Mucosa of gallbladder (tissue), 1 donor: ENCODE measurements around the gene SH3TC1. TPM values are rescaled to one million over a fixed set of nuclear protein-coding genes. Genes with fewer than 3 reads are reported as not detected.

ENCODE experiments used
- DNase-seq: peaks from one replicate; pipeline ENCODE4 v3.0.0-alpha.2; 2020; ENCODE audit warnings: low spot score
- total RNA-seq: library from RNA; stranded (reverse); gene quantifications from one replicate; pipeline ENCODE4 v1.2.1, GENCODE V29; 2021
- donor health status: DM: no; HTN: no; CAD: no.

The SH3TC1 gene
- total RNA-seq, 1 donor from 2014 or later = 50.9 TPM

DNA sequence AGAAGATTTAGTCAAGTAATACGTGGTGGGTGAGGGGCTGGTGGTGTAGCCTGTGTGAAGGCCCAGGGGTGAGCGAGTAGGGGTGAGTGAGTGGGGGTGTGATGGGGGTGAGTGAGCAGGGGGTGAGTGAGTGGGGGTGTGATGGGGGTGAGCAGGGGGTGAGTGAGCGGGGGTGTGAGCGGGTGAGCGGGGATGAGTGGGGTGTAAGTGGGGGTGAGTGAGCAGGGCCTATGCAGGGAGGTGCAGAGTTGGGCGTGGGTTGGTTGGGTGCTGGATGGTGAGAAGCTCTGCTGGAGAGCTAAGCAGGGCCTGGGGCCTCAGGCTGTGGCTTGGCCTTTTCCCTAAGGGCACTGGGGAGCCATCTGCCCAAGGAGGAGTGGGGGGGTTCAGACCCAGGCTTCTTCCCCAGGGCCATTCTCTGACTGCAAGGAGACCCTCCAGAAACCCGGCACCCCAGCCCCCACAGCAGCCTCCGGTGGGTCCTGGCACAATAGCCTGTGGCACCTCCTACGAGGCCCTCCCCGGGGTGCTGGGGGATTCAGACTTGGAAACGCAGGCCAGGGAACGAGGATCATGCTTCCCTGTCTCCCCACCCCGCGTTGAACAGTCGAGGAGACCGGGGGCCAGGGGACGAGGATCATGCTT is 30.4 kb downstream of the SH3TC1 start:
- DNase-seq = no peak

GRCh38 chr4:8230033-8230432 is 30.9 kb downstream of the SH3TC1 start:
- DNase-seq = no peak

GRCh38 chr4:8230891-8231290 is 31.8 kb downstream of the SH3TC1 start:
- no peak for DNase-seq

DNA sequence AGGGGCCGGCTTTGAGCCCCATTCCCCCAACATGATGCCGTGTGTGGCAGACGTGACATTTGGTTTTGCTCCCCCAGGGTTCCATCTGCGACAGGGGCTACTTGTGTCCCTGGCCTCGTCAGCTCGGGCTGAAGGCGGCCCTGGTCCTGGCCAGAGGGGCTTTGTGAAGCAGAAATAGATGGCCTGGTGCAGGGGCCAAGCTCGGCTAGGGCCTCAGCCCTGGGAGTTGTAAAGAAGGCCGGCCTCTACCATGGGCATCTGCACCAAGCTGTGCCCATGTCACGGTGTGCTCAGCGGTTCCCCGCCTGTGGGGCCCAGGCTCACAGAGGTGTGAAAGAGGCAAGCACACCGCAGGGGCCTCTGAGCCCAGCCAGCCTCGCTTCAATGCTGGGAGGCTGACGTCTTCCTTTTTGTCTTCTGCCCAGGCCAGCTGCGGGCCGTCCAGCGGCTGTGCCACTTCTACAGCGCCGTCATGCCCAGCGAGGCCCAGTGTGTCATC is 32.5 kb downstream of the SH3TC1 start:
- DNase-seq = no peak

GRCh38 chr4:8232748-8233147 is 33.7 kb downstream of the SH3TC1 start:
- no peak for DNase-seq

DNA sequence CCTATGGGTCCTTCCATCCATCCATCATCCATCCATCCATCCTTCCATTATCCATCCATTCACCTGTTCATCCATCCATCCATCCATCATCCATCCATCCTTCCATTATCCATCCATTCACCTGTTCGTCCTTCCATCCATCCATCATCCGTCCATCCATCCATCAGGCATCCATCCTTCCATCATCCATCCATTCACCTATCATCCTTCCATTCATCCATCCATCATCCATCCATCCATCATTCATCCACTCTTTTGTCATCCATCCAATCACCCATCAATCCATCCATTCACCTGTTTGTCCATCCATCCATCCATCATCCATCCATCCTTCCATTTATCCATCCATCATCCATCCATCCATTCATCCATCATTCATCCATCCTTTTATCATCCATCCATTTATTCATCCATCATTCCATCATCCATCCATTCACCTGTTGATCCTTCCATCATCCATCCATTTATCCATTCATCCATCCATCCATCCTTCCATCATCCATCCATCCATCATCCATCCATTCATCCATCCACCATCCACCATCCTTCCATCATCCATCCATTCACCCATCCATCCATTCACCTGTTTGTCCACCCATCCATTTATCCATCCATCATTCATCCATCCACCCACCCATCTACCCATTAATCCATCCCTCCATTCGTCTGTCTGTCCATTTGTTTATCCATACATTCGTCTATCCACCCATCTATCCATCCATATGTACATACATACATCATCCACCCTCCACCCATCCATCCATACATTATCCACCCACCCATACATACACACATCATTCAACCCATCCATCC is 34.8 kb downstream of the SH3TC1 start:
- DNase-seq = no peak

DNA sequence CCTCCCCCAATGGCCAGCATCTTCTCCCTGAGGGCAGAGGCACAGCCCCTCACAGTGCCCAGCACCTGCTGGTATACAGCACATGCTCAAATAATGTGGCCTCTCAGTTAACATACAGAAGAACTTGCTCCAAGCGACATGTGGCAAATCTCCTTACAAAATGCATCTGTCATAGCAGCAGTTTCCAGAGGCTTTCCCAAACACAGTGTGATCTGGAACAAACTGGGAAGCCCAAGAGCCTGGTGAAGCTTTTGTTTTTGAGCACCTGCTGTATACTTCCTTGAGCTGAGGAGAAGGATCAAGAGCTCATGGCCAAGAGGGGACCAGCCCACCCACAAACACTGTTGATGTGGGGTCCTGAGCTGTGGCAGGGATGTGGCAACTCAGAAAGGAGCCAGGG is 35.6 kb downstream of the SH3TC1 start:
- DNase-seq = no peak

DNA sequence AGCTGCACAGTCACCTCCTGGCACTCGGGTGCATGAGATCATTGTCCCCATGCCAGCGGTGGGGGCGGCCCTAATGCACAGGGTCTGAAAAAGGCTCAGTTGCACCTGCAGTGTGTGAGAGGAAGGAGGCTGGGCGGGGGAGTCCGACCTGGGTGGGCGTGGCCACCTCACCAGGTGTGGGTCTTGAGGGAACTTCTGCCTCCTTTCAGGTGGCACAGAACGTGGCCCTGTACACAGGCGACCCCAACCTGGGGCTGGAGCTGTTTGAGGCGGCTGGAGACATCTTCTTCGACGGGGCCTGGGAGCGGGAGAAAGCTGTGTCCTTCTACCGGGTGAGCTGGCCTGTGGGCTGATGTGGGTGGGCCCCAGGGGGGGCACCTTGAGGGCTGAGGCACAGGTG is 36.1 kb downstream of the SH3TC1 start:
- DNase-seq = no peak

DNA sequence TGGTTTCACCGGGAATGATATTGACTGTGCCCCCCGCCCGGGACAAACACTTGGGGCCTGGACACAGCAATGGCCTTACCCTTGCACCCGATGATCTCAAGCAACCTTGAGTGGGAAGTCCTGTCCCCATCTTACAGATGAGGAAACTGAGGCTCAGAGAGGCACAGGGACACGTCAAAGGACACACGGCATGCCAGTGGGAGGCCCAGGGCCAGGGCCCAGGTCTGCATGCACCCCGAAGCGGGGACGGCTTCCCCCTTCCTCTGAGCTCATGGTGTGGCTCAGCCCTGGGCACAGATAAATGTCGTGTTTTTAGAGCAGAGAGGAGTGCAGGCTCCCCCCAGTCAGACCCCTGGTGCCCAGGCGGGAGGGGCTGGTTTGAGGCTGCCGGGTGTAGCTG is 36.6 kb downstream of the SH3TC1 start:
- no peak for DNase-seq

- no peak for DNase-seq
Measured at GRCh38 chr4:8236106-8236919, 37.2 kb downstream of the SH3TC1 start.

DNA sequence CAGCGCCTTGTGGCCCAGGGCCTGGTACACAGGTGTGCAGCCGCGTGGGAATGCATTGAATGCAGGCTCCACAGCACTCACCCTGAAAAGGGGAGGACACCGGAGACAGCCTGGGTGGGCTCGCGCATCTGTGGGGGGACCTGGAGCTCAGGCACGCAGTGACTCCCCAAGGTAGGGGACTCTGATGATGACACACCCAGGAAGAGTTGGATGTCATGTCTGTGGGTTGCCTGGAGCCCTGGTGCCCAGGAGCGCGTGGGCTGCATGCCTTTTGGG is 37.8 kb downstream of the SH3TC1 start:
- DNase-seq = no peak

- DNase-seq = no peak
Measured at GRCh38 chr4:8237256-8237989, 38.3 kb downstream of the SH3TC1 start.

- DNase-seq = no peak
Measured at GRCh38 chr4:8238036-8238511, 39.0 kb downstream of the SH3TC1 start.

DNA sequence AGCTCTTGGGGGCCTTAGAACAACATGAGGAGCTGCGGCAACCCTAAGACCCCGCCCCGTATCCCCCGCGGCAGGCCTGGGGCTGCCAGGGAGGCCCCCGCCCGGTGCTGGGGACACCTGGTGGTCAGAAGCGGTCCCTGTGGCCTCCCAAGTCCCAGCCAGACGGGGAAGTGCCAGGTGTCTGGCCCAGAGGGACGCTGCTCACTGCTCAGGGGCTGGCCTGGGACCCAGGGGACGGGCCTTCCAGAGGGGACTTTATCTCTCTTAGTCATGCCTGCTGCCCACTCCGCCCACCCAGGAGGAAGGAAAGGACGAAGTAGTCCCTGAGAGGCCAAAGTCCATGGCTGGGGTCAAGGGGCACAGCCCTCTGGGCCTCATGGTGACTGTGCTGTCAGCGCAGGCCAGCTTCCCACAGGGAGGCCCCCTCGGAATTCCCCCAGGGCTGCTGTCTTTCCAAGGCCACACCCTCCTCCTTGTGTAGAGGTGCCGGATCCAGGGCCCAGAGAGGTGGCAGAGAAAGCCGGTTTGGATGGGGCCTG is 39.5 kb downstream of the SH3TC1 start:
- DNase-seq = no peak

DNA sequence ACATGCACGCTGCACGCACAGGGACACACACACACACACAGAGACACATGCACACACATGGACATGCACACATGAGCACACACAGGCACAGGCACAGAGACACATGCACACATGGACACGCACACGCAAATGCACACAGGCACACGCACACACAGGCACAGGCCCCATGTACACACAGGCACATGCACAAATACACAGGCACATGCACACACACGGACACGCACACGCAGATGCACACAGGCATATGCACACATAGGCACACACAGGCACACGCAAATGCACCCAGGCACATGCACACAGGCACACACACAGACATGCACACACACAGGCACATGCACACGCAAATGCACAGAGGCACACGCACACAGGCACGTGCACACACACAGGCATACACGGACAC is 40.1 kb downstream of the SH3TC1 start:
- no peak for DNase-seq

DNA sequence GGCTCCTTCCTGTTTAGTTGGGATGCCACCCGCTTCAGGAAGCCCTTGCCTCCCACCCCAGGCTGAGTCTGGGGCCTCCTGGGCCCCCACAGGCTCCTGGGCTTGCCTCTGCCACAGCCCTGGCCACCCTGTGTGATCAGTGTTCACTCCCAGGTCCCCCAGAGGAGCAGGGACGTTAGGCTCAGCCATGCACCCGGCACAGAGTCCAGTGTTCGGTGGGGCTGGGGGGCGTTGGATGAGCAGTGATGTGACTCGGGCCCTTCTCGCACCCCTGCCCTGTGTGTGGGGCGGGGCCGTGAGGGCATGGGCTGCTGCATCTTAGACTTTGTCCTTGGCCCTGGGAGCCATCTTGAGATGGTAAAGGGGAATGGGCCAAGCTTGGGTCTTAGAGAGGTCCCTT is 40.6 kb downstream of the SH3TC1 start:
- no peak for DNase-seq

DNA sequence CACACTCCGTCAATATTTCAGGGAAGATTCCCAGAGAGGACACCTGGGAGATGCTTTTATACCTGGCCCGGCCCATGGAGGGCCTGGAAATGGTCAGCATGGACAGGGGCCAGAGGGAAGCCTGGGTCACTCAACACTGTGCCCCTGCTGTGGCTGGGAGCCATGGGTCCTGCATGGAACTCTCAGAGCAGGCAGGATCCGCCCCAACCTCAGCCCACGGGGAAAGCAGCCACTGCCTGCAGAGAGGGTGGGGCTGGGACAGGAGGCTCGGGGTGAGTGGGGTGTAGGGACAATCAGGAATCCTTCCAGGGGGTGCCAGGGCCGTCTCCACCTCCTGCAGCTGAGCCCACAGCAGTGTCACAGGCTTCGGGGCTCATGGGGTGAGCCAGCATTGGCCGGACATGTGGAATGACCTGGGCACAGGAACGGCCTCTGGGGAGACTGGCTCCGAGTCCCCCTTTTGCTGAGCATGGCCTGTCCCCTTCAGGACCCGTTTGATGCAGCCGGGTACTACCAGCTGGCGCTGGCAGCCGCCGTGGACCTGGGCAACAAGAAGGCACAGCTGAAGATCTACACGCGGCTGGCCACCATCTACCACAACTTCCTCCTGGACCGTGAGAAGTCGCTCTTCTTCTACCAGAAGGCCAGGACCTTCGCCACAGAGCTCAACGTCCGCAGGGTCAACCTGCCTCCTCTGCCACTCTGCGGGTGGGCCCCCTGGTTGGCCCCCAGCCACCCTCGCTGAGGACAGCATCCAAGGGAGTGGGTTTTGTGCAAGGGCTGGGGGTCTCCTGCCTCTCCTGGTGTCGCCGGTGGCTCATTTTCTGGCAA is 41.3 kb downstream of the SH3TC1 start:
- no peak for DNase-seq

DNA sequence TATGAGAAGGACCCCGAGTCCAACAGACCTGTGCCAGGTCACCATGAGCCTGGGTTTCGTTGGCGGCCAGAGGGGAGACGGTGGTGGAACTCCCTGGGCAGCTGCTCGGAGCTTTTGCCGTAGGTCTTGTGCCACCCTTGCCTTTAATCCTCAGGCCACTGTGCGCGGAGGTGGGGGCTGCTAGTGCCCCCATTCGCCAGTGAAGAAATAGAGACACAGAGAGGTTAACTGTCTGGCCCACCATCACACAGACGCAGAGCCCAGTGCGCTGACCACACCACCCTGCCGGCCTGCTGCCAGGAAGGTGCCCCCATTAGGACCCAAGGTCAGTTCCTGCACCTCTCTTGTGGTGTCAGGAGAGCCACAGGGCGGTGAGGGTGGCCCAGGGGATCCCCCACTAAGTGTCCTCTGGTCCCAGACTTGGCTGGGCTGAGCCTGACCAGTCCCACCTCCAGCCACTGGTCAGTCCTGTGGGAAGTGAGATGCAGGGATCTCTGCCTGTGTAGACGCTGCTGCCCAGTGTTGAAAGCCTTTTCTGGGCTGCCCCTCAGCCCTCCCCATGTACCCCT is 42.2 kb downstream of the SH3TC1 start:
- no peak for DNase-seq

- DNase-seq = peak; percentile 80
Measured at GRCh38 chr4:8241895-8242696, 43.0 kb downstream of the SH3TC1 start.
